AG20443 (cell line): Measurements from ENCODE around the gene OLIG1.

Experiments
- DNase-seq: peaks from one replicate; pipeline ENCODE4 v3.0.0; 2012; ENCODE audit warnings: low spot score, mixed read lengths

Gene OLIG1

DNA sequence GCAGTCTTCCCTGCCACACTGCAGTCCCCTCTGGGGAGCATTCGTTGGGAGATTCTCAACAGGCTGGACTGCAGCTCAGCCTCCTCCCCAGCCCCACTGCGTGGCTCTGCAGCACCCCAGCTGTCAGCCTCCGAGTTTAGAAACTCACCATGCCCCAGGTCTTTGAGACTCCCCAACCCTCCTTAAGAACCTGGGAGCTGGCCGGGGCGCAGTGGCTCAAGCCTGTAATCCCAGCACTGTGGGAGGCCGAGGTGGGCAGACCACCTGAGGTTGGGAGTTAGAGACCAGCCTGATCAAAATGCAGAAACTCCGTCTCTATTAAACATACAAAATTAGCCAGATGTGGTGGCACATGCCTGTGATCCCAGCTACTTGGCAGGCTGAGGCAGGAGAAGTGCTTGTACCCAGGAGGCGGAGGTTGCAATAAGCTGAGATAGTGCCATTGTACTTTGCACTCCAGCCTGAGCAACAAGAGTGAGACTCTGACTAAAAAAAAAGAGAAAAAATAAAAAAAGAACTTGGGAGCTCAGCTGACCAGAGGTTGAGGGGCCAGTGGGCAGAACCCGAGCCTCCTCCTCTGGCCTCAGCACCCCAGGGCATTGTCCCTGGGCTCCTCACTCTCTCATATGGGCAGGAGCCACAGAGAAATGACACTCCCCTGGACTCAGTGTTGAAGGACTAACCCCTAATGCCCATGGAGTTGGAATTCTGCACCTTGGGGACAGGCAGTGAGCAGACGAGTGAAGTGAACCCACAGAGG, 38.6 kb upstream of the OLIG1 start:
- no peak for DNase-seq

- DNase-seq = no peak
Observed at GRCh38 chr21:33032434-33033047, 37.4 kb upstream of the OLIG1 start.

GRCh38 chr21:33033094-33033951, 36.6 kb upstream of the OLIG1 start:
- no peak for DNase-seq

DNA sequence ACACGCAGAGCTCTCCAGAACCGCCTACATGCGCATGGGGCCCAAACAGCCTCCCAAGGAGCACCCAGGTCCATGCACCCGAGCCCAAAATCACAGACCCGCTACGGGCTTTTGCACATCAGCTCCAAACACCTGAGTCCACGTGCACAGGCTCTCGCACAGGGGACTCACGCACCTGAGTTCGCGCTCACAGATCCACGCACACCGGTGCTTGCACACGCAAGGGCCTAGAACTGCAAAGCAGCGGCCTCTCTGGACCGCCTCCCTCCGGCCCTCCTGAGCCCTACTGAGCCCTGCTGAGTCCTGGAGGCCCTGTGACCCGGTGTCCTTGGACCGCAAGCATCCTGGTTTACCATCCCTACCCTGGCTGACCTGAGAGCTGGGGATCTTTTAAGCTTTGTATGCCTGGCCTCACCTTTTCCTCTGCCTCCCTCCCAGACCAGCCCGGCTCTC, 36.0 kb upstream of the OLIG1 start:
- no peak for DNase-seq

DNA sequence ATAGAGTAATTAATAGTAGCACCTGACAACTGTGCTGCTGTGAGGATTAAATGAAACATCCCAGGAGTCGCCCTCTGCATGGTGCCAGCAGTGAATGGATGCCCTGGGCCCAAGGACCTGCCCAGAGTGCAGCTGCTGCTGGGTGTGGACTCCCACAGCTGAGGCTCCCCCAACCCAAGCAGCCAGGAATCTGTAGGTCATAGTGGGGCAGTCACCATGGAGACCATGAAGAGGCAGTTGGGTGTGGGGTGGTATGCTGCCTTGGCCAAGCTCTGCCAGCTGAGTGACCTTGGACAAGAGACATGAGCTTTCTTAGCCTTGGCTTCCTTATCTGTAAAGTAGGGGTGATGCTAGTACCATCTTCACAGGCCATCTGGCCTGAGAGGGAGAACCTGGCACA, 34.8 kb upstream of the OLIG1 start:
- DNase-seq = no peak

GRCh38 chr21:33036430-33037162, 33.3 kb upstream of the OLIG1 start:
- DNase-seq = peak; percentile 79

- DNase-seq = no peak
Observed at GRCh38 chr21:33037501-33037900, 32.4 kb upstream of the OLIG1 start.

GRCh38 chr21:33039536-33039935, 30.4 kb upstream of the OLIG1 start:
- DNase-seq = no peak

GRCh38 chr21:33040215-33040614, 29.7 kb upstream of the OLIG1 start:
- DNase-seq = no peak

DNA sequence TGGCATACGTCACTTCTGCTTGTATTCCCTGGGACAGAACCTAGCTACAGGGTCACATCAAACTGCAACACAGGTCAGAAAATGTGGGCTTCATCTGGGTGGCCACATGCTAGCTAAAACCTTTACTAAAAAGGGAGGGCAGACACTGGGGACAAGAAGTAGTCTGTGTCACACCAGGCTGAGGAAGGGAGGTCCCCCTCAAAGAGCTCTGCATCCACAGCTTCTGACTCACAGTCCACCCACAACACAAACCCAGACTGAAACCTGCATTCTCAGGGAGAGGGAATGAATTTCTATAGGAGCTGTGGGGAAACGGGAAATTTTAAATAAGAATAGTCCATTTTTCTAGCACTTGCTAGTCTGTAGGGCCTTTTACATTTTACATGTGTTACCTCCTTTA, 28.0 kb upstream of the OLIG1 start:
- no peak for DNase-seq

DNA sequence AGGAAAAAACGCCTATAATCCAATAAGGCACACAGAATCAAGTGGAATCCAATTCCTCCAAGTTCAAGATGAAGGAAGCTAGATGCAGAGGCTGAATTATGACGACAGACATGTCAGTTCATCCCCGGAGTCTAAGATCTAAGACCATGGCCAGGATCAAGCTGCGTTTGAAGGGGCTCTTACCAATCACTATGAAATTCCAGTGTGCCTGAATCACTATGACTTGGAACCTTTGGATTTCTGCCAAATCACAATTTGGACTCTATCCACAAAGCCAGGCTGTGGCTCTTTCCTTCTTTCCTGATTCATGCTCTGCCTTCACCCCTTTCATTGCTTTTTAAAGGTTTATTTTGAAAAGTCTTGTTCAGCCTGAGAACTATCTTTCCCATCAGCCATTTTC, 27.1 kb upstream of the OLIG1 start:
- peak; percentile 55 for DNase-seq

DNA sequence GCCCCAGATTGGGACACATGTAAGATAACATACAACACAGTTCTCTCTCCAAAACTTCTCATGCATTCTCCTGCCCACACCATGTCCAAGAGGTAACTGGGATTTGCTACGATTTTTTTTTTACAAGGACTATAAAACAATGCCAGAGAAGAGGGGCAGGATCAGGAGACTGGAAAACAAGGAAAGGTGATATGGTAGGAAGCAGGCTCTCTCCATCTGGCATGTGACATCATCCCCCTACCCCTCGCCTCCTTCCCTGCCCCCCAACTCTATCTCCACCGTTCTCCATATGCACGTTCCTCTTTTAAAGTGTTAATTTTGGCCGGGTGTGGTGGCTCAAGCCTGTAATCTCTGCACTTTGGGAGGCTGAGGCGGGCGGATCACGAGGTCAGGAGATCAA, 23.5 kb upstream of the OLIG1 start:
- DNase-seq = no peak

DNA sequence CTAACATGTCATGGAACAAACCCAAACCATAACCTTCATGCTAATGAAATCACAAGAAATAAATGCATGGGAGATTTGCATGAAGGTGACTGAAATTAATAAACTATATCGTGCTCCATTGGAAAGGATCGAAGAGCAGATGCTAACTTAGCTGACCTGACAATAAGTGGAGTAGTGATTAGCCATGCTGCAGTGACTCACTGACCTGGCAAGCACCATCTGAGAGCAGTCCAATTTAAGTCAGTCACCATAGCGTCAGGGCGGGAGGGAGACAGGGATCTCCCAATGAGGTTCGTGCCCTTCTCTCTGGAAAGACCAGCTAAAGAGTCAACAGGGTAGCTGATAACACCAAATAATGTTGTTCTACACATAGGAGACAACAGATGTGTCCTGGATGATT, 22.7 kb upstream of the OLIG1 start:
- DNase-seq = peak; percentile 80

DNA sequence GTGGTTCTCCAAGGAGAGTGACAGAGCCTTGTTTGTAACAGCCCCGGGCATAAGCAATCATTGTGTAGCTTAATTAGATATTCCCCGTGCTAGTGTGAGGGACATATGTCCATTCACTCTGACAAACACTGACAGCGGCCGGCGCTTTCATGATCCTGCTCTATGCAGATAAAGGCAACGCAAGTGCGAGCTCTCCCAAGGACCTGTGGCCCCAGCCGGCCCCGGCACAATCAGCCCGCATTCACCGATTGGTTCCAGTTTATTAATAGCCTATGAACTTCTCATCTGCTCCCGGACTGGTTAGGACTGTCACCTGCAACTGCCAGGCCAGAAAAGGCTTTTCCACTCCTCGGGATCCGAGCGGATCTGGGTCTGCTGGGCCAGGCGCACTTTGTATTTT, 18.0 kb upstream of the OLIG1 start:
- DNase-seq = no peak

GRCh38 chr21:33053951-33054350, 16.0 kb upstream of the OLIG1 start:
- no peak for DNase-seq

GRCh38 chr21:33055991-33056390, 13.9 kb upstream of the OLIG1 start:
- no peak for DNase-seq

GRCh38 chr21:33057385-33057940, 12.5 kb upstream of the OLIG1 start:
- DNase-seq = no peak

- DNase-seq = no peak
Observed at GRCh38 chr21:33058527-33058926, 11.4 kb upstream of the OLIG1 start.

- DNase-seq = no peak
Observed at GRCh38 chr21:33058957-33059356, 11.0 kb upstream of the OLIG1 start.

DNA sequence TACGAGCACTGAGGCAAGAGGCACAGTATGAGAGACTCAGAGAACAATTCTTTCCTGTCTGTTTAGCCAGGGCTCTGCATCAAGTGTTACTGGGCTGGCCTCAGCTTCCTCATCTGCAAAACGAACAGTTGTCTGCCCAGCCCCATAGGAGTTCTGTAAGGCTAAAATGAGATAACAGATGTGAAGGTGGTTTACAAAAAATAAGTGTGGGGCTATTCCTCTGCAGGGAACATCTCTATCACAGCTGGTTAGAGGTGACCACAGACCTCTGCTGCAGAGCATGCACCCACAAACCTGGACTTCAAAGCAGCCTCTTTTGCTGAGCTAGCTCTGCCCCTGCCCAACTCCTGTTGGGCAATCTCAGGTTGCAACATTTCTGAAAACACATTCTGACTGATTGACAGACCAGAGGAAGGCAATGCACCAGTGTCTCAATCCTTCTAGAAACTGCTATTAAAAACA, 10.5 kb upstream of the OLIG1 start:
- DNase-seq = no peak

DNA sequence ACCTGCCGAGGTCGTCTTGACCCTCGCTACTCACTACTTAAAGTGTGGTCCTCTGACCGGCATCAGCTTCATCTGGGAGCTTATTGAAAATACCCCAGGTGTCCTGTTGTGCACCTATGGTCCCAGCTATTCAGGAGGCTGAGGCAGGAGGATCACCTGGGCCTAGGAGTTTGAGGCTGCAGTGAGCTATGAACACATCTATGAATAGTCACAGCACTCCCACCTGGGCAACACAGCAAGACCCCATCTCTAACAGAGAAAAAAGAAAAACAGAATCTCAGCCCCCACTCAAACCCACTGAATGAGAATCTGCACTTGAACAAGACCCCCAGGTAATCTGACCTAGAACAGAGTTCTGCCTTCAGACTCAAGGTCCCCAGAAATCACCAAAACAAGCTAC, 8.7 kb upstream of the OLIG1 start:
- no peak for DNase-seq

GRCh38 chr21:33063375-33063883, 6.5 kb upstream of the OLIG1 start:
- DNase-seq = no peak
